HUES6 (cell line): ENCODE data around the gene ST6GALNAC5.

Experiments used
- H3K27ac ChIP-seq: 2 replicates; pipeline ENCODE4 v1.7.0; 2013; ENCODE audit warnings: low read depth, mild to moderate bottlenecking, low read length, inconsistent platforms
- H3K27me3 ChIP-seq: 2 replicates; pipeline ENCODE4 v1.6.1; 2013; ENCODE audit warnings: low read length; ENCODE audit not compliant: control insufficient read depth, insufficient read depth
- H3K36me3 ChIP-seq: 2 replicates; pipeline ENCODE4 v1.6.1; 2013; ENCODE audit warnings: low read length; ENCODE audit not compliant: control insufficient read depth, insufficient read depth
- H3K4me1 ChIP-seq: 2 replicates; pipeline ENCODE4 v1.6.1; 2013; ENCODE audit warnings: low read length; ENCODE audit not compliant: control insufficient read depth, insufficient read depth
- H3K4me3 ChIP-seq: 2 replicates; pipeline ENCODE4 v1.5.1; 2013; ENCODE audit warnings: low read depth, low read length
- H3K9ac ChIP-seq: one replicate; pipeline ENCODE4 v1.6.1; 2013; ENCODE audit warnings: mild to moderate bottlenecking, low read length
- H3K9me3 ChIP-seq: 2 replicates; pipeline ENCODE4 v1.6.1; 2013; ENCODE audit warnings: low read depth, low read length; ENCODE audit not compliant: control insufficient read depth, insufficient read depth

ST6GALNAC5 gene

DNA sequence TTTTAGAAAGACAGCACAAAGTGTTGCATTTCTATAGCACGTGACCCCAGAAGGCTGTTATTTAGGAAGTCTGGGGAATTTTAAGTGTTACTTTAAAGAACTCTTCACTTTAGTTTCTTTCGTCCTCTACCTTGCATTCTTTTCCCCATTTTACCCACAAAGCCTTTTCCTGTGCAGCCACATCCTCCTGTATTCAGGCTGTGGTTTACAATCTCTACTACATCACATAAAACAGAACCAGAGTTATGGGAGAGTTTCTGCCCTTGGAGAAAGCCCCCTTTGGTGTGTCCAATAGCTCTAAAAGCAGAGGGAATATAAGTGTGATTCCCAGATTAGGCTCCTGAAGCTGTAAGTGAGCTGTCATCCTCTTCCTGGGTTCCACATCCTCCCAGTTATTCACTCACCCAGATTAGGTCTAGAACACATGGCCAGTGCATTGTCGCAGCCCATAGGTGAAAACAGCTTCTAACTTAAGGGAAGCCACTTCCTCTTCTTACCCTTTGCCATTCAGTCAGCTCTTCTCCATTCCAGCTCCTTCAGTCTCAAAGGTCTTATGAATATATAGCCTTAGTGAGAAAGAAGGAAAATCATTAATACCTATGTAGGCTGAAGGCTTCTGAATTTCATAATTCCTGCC lies 180.8 kb downstream of the ST6GALNAC5 start:
- Histone ChIP-seq H3K9ac (no peak overlapping the region), H3K4me3 (no peak overlapping the region), H3K27me3 (no peaks in the 10 kb centered on the region), H3K36me3 (no peaks in the 10 kb centered on the region; the same call in 1 of the 2 replicates), H3K4me1 (no peaks in the 10 kb centered on the region), H3K9me3 (no peaks in the 10 kb centered on the region), H3K27ac (no peak overlapping the region)

DNA sequence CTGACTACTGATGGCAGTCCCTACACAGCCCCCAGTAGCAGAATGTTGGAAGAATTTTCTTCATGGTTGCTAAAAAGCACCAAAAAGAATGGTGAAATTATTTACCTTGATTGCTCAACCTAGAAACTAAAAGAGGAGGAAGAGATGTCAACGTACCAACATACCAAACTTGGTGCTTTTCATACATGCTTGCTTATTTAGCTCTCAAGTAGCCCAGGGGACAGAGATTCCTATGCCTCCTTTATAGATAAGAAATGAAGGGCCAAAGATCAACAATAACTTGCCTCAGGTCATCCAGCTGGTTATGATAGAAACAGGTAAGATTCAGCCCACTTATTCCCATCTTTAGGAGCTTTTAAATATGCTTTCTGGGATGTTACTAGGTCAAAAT lies 181.3 kb downstream of the ST6GALNAC5 start:
- Histone ChIP-seq H3K4me3 (no peak overlapping the region), H3K27ac (no peak overlapping the region), H3K9me3 (no peaks in the 10 kb centered on the region), H3K4me1 (no peaks in the 10 kb centered on the region), H3K36me3 (no peaks in the 10 kb centered on the region; the same call in 1 of the 2 replicates), H3K27me3 (no peaks in the 10 kb centered on the region), H3K9ac (no peak overlapping the region)

DNA sequence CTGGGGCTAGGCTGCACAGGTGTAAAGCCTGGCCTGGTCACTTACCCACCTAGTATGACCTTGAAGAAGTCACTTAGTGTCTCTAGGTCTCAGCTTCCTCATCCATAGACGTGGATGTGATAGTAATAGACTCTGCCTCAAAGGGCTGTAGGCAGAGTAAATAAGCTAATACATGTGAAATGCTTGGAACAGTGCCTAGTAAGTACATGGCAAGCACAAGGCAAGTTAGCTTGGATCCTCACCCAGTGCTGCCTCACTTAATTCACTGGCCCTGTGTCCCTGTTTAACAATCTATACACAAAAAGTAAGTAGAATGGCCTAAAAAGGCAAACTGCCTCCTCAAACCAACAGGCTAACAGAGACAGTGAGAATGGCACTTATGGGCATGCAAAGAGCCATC lies 184.1 kb downstream of the ST6GALNAC5 start:
- no peaks in the 10 kb centered on the region for H3K27me3 ChIP-seq
- no peaks in the 10 kb centered on the region for H3K36me3 ChIP-seq
- H3K9ac ChIP-seq, result no peak overlapping the region
- H3K27ac ChIP-seq, result no peak overlapping the region
- H3K9me3 ChIP-seq, result no peaks in the 10 kb centered on the region
- no peak overlapping the region for H3K4me3 ChIP-seq
- H3K4me1 ChIP-seq, result no peaks in the 10 kb centered on the region

DNA sequence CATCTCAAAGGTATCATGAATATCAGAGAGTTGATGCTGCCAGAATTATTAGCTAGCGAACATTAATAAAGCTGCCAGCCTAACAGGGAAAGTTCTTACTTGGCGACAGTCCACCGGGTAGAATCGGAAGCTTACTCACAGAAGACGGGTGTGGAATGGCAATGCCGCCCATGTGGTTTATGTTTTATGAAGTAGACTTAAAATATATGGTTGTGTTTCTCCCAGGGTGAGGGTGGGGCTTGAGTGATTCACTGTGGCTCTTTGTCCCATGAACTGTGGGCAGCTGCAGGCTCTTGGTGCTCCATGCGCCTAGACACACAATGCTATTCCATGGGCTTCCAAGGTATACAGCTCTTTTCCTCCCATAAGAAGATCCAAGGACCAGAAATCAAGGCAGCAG lies 189.2 kb downstream of the ST6GALNAC5 start:
- H3K36me3 ChIP-seq, result no peaks in the 10 kb centered on the region
- H3K27me3 ChIP-seq, result no peaks in the 10 kb centered on the region
- H3K9me3 ChIP-seq, result no peaks in the 10 kb centered on the region
- no peak overlapping the region for H3K9ac ChIP-seq
- H3K27ac ChIP-seq, result no peak overlapping the region
- H3K4me3 ChIP-seq, result no peak overlapping the region
- H3K4me1 ChIP-seq, result peaks cover 16% of the 10 kb centered on the region

DNA sequence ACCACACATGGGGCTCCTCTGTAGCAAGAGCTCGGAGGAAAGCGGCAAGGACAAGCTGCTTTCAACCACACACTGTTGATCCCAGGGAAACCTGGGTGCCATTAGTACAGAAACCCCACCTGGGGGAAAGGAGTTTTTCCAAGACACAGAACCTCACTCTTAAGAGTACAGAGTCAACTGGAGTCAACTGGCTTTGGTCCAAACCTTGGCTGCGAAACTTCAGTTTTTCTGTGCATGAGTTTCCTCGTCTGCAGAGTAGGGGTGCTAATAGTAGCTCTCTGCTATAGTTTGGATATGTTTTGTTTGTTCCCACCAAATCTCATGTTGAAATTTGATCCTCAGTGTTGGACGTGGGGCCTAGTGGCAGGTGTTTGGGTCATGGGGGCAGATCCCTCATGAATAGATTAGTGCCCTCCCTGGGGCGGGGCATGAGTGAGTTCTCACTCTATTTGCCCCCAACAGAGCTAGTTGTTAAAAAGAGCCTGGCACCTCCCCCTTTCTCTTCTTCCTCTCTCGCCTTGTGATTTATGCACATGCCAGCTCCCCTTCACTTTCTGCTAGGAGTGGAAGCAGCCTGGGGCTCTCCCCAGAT lies 190.8 kb downstream of the ST6GALNAC5 start:
- H3K9me3 ChIP-seq, result no peaks in the 10 kb centered on the region
- H3K27me3 ChIP-seq, result no peaks in the 10 kb centered on the region
- H3K4me3 ChIP-seq, result no peak overlapping the region
- H3K36me3 ChIP-seq, result no peaks in the 10 kb centered on the region
- peaks cover 16% of the 10 kb centered on the region for H3K4me1 ChIP-seq
- H3K27ac ChIP-seq, result no peak overlapping the region
- H3K9ac ChIP-seq, result no peak overlapping the region

DNA sequence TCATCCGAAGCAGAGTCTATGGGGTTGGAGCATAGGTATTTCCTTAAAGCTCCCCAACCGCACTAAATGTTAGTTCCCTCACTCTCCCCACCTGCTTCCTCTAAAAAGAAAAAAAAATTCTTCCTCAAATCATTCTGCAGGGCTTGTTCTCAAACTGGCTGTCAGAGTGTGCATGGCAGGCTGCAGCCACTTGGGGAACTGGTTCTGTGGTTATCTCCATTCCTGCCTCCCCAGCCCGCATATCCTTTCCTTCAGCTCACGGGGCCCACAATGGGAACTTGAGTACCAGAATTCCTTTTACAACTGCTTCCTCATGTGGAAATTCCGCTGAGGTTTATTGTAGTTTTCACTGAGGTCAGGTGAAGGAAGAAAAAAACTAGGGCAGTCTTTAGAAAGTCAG lies 192.7 kb downstream of the ST6GALNAC5 start:
- Histone ChIP-seq H3K36me3 (no peaks in the 10 kb centered on the region), H3K27ac (no peak overlapping the region)

DNA sequence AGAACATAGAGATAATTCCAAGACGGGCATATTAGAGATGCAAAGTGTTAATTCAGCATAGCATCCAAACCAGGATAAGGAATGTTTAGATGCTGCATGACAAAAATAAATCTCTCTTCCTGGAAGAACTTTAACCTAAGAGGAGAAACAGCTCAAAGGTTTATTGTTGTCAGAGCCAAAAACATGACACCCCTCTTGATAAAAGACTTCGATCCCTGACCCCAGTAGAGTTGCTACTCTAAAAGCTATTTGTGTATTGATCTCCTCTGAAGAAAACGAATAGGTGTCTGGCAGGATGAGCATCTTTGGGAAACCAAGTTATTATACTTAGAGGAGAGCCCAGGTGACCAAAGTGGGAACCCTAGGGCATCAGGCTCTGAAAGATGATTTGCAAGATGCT lies 193.9 kb downstream of the ST6GALNAC5 start:
- H3K9me3 ChIP-seq, result no peaks in the 10 kb centered on the region
- no peaks in the 10 kb centered on the region for H3K36me3 ChIP-seq
- no peaks in the 10 kb centered on the region for H3K27me3 ChIP-seq
- H3K4me3 ChIP-seq, result no peak overlapping the region
- peaks cover 16% of the 10 kb centered on the region for H3K4me1 ChIP-seq
- no peak overlapping the region for H3K9ac ChIP-seq
- H3K27ac ChIP-seq, result no peak overlapping the region

More for the DNA sequence above, 192.7 kb downstream of the ST6GALNAC5 start:
- H3K9ac ChIP-seq, result no peak overlapping the region
- peaks cover 16% of the 10 kb centered on the region for H3K4me1 ChIP-seq
- H3K4me3 ChIP-seq, result no peak overlapping the region
- no peaks in the 10 kb centered on the region for H3K9me3 ChIP-seq
- no peaks in the 10 kb centered on the region for H3K27me3 ChIP-seq

DNA sequence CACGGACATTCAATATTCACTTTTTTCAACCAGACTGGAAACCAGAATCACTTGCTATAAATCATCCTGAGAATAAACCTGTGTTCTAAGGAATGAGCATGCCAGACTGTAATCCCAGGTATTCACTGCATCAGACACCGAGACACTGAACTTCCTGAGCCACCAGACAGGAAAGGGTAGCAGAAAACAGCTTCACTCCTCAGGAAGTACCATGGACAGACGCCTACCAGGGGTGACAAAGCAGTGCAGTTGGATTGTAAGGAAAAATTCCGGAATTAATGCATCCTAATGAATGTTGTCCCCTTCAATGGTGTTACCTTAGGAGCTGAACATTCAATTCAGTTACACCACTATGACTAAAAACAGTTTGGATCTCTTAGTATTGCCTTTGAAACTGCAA lies 195.8 kb downstream of the ST6GALNAC5 start:
- no peak overlapping the region for H3K27ac ChIP-seq
- H3K4me3 ChIP-seq, result no peak overlapping the region
- no peak overlapping the region for H3K9ac ChIP-seq
- no peaks in the 10 kb centered on the region for H3K9me3 ChIP-seq
- H3K4me1 ChIP-seq, result peaks cover 12% of the 10 kb centered on the region
- no peaks in the 10 kb centered on the region for H3K27me3 ChIP-seq
- H3K36me3 ChIP-seq, result no peaks in the 10 kb centered on the region

DNA sequence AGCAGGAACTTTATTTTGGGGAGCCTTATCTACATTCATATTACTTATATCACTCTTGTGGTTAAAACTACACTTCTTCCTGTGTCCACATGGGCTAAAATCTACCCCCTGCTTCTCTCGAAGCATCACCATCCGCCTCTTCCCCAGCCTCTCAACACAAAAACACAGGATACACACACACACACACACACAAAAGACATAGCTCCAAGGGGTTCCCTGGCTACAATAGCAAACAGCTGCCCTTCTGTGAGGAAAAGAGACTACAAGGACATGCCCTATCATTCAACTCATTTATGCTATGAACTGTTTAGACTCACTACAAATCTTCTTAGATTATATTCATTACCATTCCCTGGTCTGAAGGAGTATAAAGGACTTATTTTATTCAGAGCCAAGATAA lies 197.0 kb downstream of the ST6GALNAC5 start:
- Histone ChIP-seq H3K27ac (no peak overlapping the region), H3K9ac (no peak overlapping the region), H3K4me1 (peaks cover 7% of the 10 kb centered on the region), H3K4me3 (no peak overlapping the region), H3K9me3 (no peaks in the 10 kb centered on the region), H3K27me3 (no peaks in the 10 kb centered on the region), H3K36me3 (no peaks in the 10 kb centered on the region)

DNA sequence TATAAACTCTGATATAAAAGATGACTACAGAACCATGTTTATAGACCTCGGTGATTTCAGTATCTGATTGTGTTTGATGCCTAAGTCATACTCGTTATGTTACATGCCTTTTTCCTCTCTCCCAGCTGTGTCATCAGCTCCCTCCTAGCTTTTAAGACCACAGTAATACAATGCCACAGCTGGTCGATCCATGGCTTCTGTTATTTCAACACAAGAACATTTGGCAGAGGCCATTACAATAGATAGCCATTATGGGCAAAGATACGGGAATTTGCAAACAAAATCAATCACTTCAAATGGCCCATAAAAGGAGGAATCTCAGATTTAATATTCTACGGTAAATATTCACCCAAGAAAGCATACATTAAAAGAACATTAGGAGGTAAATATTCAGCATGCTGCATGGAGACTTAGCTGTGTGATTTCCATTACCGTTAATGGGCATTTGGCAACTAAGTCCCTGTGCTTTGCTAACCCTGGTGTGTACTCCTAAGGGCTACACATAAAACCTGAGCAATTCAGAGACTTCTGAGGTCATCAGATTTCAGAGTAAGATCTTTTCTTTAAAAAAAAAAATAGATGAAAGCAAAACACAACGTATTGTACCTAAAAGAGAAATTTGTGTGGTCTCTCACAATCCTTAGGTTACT lies 198.5 kb downstream of the ST6GALNAC5 start:
- Histone ChIP-seq H3K36me3 (no peaks in the 10 kb centered on the region), H3K4me1 (no peaks in the 10 kb centered on the region), H3K4me3 (no peak overlapping the region), H3K27ac (no peak overlapping the region), H3K9me3 (no peaks in the 10 kb centered on the region), H3K27me3 (no peaks in the 10 kb centered on the region), H3K9ac (no peak overlapping the region)

DNA sequence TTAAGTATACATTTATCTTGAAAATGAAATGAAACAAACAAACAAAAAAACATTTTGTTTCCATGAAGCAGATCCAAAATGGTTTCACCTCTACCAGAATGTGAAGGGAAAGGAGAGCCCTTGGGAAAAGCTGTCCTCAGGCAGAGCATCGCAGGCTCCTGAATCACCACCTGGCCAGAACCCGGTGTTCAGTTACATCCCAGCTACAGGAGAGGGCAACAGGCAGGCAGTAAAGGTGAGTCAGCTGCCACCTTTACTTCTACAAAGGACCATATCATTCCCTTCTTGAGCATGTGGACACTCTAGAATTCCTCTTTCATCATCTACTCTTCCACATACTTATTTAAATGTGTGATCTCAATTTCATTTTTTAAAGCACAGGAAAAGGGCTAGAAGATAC lies 200.7 kb downstream of the ST6GALNAC5 start:
- no peaks in the 10 kb centered on the region for H3K27me3 ChIP-seq
- no peak overlapping the region for H3K9ac ChIP-seq
- no peaks in the 10 kb centered on the region for H3K36me3 ChIP-seq
- H3K9me3 ChIP-seq, result no peaks in the 10 kb centered on the region
- no peaks in the 10 kb centered on the region for H3K4me1 ChIP-seq
- no peak overlapping the region for H3K27ac ChIP-seq
- H3K4me3 ChIP-seq, result no peak overlapping the region
